ENCODE measurements around the gene FBXO34.

Gene FBXO34, protein sequence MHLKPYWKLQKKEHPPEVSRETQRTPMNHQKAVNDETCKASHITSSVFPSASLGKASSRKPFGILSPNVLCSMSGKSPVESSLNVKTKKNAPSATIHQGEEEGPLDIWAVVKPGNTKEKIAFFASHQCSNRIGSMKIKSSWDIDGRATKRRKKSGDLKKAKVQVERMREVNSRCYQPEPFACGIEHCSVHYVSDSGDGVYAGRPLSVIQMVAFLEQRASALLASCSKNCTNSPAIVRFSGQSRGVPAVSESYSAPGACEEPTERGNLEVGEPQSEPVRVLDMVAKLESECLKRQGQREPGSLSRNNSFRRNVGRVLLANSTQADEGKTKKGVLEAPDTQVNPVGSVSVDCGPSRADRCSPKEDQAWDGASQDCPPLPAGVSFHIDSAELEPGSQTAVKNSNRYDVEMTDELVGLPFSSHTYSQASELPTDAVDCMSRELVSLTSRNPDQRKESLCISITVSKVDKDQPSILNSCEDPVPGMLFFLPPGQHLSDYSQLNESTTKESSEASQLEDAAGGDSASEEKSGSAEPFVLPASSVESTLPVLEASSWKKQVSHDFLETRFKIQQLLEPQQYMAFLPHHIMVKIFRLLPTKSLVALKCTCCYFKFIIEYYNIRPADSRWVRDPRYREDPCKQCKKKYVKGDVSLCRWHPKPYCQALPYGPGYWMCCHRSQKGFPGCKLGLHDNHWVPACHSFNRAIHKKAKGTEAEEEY

DNA sequence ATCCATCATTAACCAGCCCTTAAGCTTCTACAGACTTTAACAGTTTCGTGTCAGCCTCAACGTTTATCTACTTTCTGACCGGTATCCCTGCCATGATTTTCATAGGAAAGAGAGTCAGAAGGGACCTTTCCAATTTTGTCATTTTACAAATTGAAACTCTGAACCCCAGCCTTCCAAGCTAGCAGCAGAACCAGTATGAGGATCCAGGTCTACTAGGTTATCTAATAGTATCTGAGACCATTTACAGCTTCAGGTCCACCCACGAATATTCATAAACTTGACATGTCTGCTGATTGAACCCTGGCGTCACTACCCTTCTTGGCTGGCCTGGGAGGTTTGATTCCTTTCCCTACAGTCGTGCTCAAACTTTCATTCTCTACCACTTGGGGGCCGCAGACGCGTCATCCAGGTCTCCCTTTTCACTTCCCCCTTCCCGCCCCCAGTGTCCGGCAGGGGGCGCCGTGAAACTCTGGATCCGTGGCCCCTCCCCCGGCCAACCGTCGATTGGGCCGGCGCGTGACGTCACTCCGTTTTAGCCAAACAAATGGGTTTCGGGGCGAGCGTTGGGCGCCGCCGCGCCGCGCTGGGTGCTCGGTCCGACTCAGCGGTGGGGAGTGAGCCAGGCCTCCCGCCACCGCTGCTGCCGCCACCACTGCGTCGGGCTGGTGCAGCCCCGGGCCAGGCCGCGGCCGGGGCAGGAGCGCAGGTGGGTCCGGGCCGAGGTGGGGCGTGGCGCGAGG is at the start of gene FBXO34:
Gene FBXO34 (plus strand): TSS at position 590 of the 740 bp plus-strand sequence. CDS start 78,970 bp downstream, outside the sequence.
- Histone ChIP-seq H3K4me1 (peaks cover 28% of the 10 kb centered on the region), H3K4me3 (peak within 1 kb of the TSS; percentile 97), H3K9me3 (no peaks in the 10 kb centered on the region), H3K36me3 (no peaks in the 10 kb centered on the region), H3K9ac (peak within 1 kb of the TSS; percentile 95), H3K27ac (peak within 1 kb of the TSS; percentile 92), H3K27me3 (no peaks in the 10 kb centered on the region), H3K4me2 (peak within 1 kb of the TSS; percentile 89), H4K20me1 (peaks cover 41% of the 10 kb centered on the region)
- TF ChIP-seq Cebpa-rat (IDR thresholded peaks at IDR 0.05): no peak

DNA sequence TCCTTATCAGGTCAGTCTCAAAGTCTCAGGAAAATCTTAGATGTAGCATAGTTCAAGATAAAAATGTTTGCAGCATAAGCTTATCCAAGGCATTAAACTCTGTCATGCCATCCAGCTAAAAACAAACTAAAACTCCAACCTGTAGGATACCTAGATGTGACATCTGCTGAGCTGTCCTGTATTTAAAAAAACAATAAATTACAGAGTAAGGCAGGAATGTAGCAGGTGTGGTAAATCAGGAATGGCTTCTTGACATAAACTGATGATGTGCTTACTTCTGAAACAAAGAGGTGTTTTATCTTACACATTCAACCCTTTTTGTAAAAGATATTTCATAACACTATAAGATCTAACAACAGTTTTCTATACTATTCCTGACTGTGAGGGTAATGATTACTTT is 49.3 kb upstream of the FBXO34 start:
- Histone ChIP-seq H3K4me2 (no peak overlapping the region), H3K27ac (no peak overlapping the region), H3K4me1 (no peaks in the 10 kb centered on the region), H3K9ac (no peak overlapping the region), H4K20me1 (no peaks in the 10 kb centered on the region), H3K9me3 (peaks cover 11% of the 10 kb centered on the region), H3K36me3 (no peaks in the 10 kb centered on the region), H3K4me3 (no peak overlapping the region), H3K27me3 (no peaks in the 10 kb centered on the region)
- TF ChIP-seq Cebpa-rat (IDR thresholded peaks at IDR 0.05): no peak

DNA sequence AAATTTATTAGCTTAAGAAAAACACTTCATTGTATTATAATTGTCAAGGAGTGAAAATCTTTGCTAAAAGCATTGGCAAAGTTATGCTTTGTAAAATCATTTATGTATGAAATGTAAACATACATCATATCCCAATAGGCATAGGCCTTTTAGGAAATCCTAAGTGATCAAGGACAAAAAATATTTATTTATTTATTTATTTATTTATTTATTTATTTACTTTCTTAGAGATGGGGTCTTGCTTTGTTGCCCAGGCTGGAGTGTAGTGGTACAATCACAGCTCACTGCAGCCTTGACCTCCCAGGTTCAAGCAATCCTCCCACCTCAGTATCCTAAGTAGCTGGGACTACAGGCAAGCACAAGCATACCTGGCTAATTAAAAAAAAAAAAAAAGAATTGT is 47.9 kb upstream of the FBXO34 start:
- TF ChIP-seq Cebpa-rat (IDR thresholded peaks at IDR 0.05): no peak
- Histone ChIP-seq H3K4me2 (no peak overlapping the region), H3K36me3 (no peaks in the 10 kb centered on the region)

DNA sequence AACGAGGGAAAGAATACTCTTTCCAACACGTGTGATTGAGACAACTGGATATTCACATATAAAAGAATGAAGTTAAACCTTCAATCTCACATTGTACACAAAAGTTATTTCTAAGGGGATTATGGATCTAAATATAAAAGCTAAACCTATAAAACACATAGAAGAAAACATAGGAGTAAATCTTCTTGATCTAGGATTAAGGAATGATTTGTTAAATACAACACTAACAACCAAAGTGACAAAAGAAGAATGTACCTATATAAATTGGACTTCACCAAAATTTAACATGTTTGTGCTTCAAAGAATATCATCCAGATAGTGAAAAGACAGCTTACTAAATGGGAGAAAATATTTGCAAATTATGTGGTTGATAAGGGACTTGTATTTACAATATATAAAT is 43.0 kb upstream of the FBXO34 start:
- no peak overlapping the region for H3K9ac ChIP-seq
- no peak overlapping the region for H3K4me2 ChIP-seq
- H3K27me3 ChIP-seq: no peaks in the 10 kb centered on the region
- H3K4me1 ChIP-seq: no peaks in the 10 kb centered on the region
- no peak for TF ChIP-seq Cebpa-rat (IDR thresholded peaks at IDR 0.05)
- no peak overlapping the region for H3K27ac ChIP-seq
- H3K4me3 ChIP-seq: no peak overlapping the region
- no peaks in the 10 kb centered on the region for H4K20me1 ChIP-seq
- no peaks in the 10 kb centered on the region for H3K36me3 ChIP-seq
- H3K9me3 ChIP-seq: peaks cover 17% of the 10 kb centered on the region

More for the DNA sequence above, 47.9 kb upstream of the FBXO34 start:
- peaks cover 17% of the 10 kb centered on the region for H3K9me3 ChIP-seq
- no peaks in the 10 kb centered on the region for H4K20me1 ChIP-seq
- H3K27me3 ChIP-seq: no peaks in the 10 kb centered on the region
- no peaks in the 10 kb centered on the region for H3K4me1 ChIP-seq
- H3K4me3 ChIP-seq: no peak overlapping the region
- no peak overlapping the region for H3K9ac ChIP-seq
- no peak overlapping the region for H3K27ac ChIP-seq

DNA sequence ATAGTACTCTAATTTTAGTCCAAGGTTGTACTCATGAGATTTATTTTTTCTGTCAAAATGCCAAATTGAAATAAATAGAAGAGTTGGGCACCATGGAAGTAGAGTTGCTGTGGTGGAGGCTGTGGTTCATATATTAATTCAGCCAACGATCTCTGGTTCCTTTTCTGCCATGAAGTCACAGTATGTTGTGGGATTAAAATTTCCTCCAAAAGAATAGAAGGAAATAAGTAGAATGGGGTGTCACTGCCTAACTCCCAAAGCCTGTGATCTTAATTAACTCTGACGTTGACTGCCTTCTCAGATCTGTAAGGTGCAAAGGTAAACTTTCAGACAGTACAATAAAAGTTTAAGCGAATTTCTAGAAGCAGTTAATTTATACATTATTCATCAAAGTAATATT is 37.6 kb upstream of the FBXO34 start:
- Histone ChIP-seq H3K36me3 (no peaks in the 10 kb centered on the region), H4K20me1 (no peaks in the 10 kb centered on the region), H3K9ac (no peak overlapping the region), H3K27me3 (no peaks in the 10 kb centered on the region), H3K9me3 (no peaks in the 10 kb centered on the region), H3K27ac (no peak overlapping the region), H3K4me3 (no peak overlapping the region), H3K4me2 (no peak overlapping the region), H3K4me1 (no peaks in the 10 kb centered on the region)
- TF ChIP-seq Cebpa-rat (IDR thresholded peaks at IDR 0.05): no peak

DNA sequence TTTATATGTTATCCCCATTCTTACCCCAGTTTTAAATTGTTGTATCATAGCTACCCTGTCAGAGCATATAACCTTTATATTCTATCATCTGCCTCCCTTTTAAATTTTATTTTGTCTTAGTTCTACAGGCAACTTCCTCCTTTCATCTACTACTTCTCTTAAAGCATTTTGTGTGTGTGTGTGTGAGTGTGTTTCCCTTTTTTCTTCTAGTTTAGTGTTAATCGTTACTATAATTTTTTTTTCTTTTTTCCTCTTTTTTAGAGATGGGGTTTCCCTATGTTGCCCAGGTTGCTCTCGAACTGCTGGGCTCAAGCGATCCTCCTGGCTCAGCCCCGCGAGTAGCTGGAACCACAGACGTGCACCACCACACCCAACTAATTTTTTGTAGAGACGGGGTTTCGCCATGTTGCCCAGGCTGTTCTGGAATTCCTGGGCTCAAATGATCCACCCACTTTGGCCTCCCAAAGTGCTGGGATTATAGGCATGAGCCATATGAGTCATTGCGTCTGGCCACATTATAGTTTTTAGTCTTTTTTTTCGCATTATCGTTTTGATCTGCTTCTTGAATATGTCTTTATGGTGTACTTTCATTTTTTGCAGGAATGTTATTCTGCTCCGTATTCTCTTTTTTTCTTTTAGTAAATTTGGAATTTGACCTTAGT is 33.1 kb upstream of the FBXO34 start:
- Histone ChIP-seq H3K4me3 (no peak overlapping the region), H3K27ac (no peak overlapping the region), H3K9me3 (no peaks in the 10 kb centered on the region), H3K27me3 (no peaks in the 10 kb centered on the region), H4K20me1 (no peaks in the 10 kb centered on the region), H3K4me1 (no peaks in the 10 kb centered on the region), H3K9ac (no peak overlapping the region), H3K36me3 (no peaks in the 10 kb centered on the region), H3K4me2 (no peak overlapping the region)
- TF ChIP-seq Cebpa-rat (IDR thresholded peaks at IDR 0.05): no peak

DNA sequence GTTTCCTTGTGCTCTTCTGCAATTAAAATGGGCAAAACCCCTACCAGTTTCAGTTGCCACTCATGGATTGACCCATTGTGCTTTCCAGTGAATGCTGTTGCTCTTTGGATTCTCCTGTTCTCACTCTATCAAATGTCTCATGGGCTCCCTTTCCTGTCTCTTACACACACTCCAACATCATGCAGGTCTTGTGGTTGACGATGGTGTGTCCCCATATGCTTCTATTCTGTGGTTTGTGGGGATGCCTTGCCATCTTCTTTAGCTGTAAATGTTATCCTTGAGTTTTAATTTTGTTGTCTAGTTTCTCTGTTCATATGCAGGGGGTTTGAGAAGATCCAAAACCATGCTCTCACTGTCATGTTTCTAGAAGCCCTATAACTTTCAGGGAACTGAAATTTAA is 31.9 kb upstream of the FBXO34 start:
- Histone ChIP-seq H3K4me2 (no peak overlapping the region), H4K20me1 (no peaks in the 10 kb centered on the region), H3K27me3 (no peaks in the 10 kb centered on the region), H3K4me1 (no peaks in the 10 kb centered on the region), H3K4me3 (no peak overlapping the region), H3K36me3 (no peaks in the 10 kb centered on the region), H3K27ac (no peak overlapping the region), H3K9me3 (no peaks in the 10 kb centered on the region), H3K9ac (no peak overlapping the region)
- TF ChIP-seq Cebpa-rat (IDR thresholded peaks at IDR 0.05): no peak

DNA sequence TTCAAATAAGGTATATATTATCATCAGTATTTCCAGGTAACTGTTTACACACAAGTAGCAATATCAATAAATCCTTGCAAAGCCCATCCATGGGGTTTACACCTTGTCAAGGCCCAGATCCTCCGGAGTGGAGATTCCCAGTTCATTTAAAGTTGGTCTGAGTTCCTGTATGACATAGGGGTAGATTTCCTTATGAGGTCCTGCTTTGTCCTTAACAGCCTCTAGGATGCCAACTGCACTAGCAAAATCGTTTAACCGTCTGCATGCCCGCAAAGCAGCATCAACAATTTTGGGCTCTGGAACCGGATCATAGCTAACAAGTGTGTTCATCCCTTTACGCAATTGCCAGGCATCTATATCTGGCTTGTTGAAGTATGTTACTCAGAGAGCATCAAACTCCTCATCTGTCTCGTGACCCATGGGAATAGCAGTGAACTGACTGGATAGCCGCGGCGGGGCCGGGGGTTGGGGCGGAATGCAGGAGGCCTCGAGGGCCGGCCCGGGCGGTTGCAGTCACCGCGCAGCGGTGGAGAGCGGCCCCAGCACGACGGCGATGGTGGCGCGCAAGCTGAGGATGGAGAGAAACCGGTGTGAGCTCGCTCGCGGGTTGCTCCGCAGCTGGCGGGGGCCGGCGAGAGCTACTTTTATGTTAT is 30.6 kb upstream of the FBXO34 start:
- TF ChIP-seq Cebpa-rat (IDR thresholded peaks at IDR 0.05): no peak
- Histone ChIP-seq H3K9ac (no peak overlapping the region), H3K27ac (no peak overlapping the region), H3K27me3 (no peaks in the 10 kb centered on the region), H3K9me3 (no peaks in the 10 kb centered on the region), H4K20me1 (no peaks in the 10 kb centered on the region), H3K4me1 (no peaks in the 10 kb centered on the region), H3K4me2 (no peak overlapping the region), H3K36me3 (no peaks in the 10 kb centered on the region), H3K4me3 (no peak overlapping the region)

DNA sequence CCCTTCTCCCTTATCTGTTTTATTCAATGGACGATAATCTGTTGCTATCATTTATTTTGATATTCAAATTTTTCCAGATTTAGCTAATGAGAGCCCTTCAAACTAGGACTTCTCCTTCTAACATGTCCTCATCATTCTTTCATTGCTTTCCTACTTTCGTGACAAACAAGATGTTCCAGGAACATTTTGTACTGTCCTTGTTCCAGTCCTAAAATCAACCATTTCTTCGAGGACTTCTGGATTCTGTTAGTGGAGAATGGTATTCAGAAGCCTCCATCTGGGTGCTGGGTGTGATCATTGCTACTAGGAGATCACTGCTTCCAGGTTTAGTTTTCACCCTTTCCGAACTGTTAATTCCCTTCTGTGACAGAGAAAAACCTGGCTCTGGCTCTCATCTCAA is 29.5 kb upstream of the FBXO34 start:
- no peak overlapping the region for H3K27ac ChIP-seq
- no peak overlapping the region for H3K4me2 ChIP-seq
- H3K9me3 ChIP-seq: no peaks in the 10 kb centered on the region

More for the DNA sequence above, 29.5 kb upstream of the FBXO34 start:
- no peak for TF ChIP-seq Cebpa-rat (IDR thresholded peaks at IDR 0.05)
- no peak overlapping the region for H3K9ac ChIP-seq
- no peaks in the 10 kb centered on the region for H4K20me1 ChIP-seq
- H3K36me3 ChIP-seq: no peaks in the 10 kb centered on the region
- H3K4me3 ChIP-seq: no peak overlapping the region
- no peaks in the 10 kb centered on the region for H3K27me3 ChIP-seq
- no peaks in the 10 kb centered on the region for H3K4me1 ChIP-seq

All from BLaER1 (cell line).